IPS-18c (cell line): ENCODE data around the gene GID4.

ENCODE experiments used
- H3K4me3 ChIP-seq: 2 replicates; pipeline ENCODE4 v1.7.0; 2013; ENCODE audit warnings: low read depth, mild to moderate bottlenecking, low read length, moderate library complexity; ENCODE audit not compliant: insufficient read depth
- H3K9me3 ChIP-seq: one replicate; pipeline ENCODE4 v1.6.1; 2013; ENCODE audit warnings: mild to moderate bottlenecking, low read length, moderate library complexity; ENCODE audit not compliant: control insufficient read depth, insufficient read depth

Gene GID4

GRCh38 chr17:18009609-18010420 is 29.4 kb upstream of the GID4 start:
- H3K4me3 ChIP-seq: no peak overlapping the region
- no peaks in the 10 kb centered on the region for H3K9me3 ChIP-seq

- Histone ChIP-seq H3K9me3 (no peaks in the 10 kb centered on the region), H3K4me3 (no peak overlapping the region)
Measured at GRCh38 chr17:18011286-18011685, 27.9 kb upstream of the GID4 start.

GRCh38 chr17:18014006-18014405 is 25.2 kb upstream of the GID4 start:
- Histone ChIP-seq H3K9me3 (no peaks in the 10 kb centered on the region), H3K4me3 (no peak overlapping the region)

GRCh38 chr17:18015593-18015992 is 23.6 kb upstream of the GID4 start:
- no peak overlapping the region for H3K4me3 ChIP-seq

GRCh38 chr17:18016426-18016825 is 22.8 kb upstream of the GID4 start:
- Histone ChIP-seq H3K9me3 (no peaks in the 10 kb centered on the region), H3K4me3 (no peak overlapping the region)

More at GRCh38 chr17:18015593-18015992, 23.6 kb upstream of the GID4 start:
- no peaks in the 10 kb centered on the region for H3K9me3 ChIP-seq

GRCh38 chr17:18017958-18018357 is 21.2 kb upstream of the GID4 start:
- H3K4me3 ChIP-seq: no peak overlapping the region
- no peaks in the 10 kb centered on the region for H3K9me3 ChIP-seq

GRCh38 chr17:18018411-18018921 is 20.7 kb upstream of the GID4 start:
- no peak overlapping the region for H3K4me3 ChIP-seq
- H3K9me3 ChIP-seq: no peaks in the 10 kb centered on the region

GRCh38 chr17:18019838-18020154 is 19.4 kb upstream of the GID4 start:
- no peak overlapping the region for H3K4me3 ChIP-seq
- H3K9me3 ChIP-seq: no peaks in the 10 kb centered on the region

- no peaks in the 10 kb centered on the region for H3K9me3 ChIP-seq
- H3K4me3 ChIP-seq: no peak overlapping the region
Measured at GRCh38 chr17:18020971-18021370, 18.2 kb upstream of the GID4 start.

- H3K9me3 ChIP-seq: no peaks in the 10 kb centered on the region
- H3K4me3 ChIP-seq: no peak overlapping the region
Measured at GRCh38 chr17:18021372-18021771, 17.8 kb upstream of the GID4 start.

GRCh38 chr17:18025241-18025944 is 13.8 kb upstream of the GID4 start:
- Histone ChIP-seq H3K9me3 (no peaks in the 10 kb centered on the region), H3K4me3 (no peak overlapping the region)

GRCh38 chr17:18025945-18026776 is 13.0 kb upstream of the GID4 start:
- Histone ChIP-seq H3K4me3 (no peak overlapping the region), H3K9me3 (no peaks in the 10 kb centered on the region)

- Histone ChIP-seq H3K9me3 (no peaks in the 10 kb centered on the region), H3K4me3 (no peak overlapping the region)
Measured at GRCh38 chr17:18027280-18027679, 11.9 kb upstream of the GID4 start.

- no peaks in the 10 kb centered on the region for H3K9me3 ChIP-seq
- H3K4me3 ChIP-seq: no peak overlapping the region
Measured at GRCh38 chr17:18028114-18028951, 10.9 kb upstream of the GID4 start.

GRCh38 chr17:18028952-18029540 is 10.2 kb upstream of the GID4 start:
- Histone ChIP-seq H3K9me3 (no peaks in the 10 kb centered on the region), H3K4me3 (no peak overlapping the region)

- no peaks in the 10 kb centered on the region for H3K9me3 ChIP-seq
- no peak overlapping the region for H3K4me3 ChIP-seq
Measured at GRCh38 chr17:18031955-18032354, 7.3 kb upstream of the GID4 start.
